HG02610 (cell line): ENCODE results near the gene NELFA.
A peak's percentile ranks its signal among the peaks of the same experiment; 100 is the strongest.

Source experiments
- ATAC-seq: cut with Tn5 transposase; IDR thresholded peaks from one replicate; pipeline ENCODE4 v1.9.1; 2021; ENCODE audit warnings: mild to moderate bottlenecking, moderate library complexity; ENCODE audit not compliant: unreplicated experiment

NELFA gene

DNA sequence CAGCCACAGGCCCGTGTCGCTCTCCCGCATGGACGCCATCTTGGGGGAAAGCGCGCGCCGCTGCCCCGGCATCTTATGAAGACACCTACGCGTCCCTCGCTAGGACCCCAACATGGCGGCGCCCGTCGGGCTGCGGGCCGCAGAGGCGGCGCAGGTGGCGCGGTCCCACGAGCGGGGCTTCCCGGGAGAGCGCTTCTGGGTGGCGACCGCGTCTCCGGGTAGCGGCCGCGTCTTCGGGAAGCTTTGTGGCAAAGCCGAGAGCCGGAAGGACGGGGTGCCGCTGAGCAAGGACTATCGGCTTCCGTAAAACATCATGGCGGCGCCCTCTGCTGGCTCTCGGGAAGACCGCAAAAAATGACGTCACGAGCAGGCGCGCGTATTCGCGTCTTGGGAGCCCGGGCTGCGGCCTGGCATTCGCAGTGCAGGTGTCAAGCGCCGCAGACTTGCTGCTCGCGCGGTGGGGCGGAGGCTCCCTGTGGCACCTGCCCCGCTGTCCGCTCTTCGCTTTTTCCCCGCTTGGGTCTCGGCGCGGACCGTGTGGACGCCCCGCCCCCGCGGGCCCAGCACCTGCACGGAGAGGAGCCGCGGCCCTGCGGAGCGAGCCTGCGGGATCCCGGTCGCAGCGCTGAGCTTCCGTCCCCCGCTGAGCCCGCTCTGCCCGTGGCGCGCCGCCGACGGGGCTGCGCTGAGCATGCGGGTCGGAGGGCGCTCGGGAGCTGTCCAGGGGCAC is at the start of gene NELFA:
TSS of gene NELFA (minus strand) at position 54 of the 730 bp plus-strand sequence. CDS start at position 39, 15 bp downstream.
- ATAC-seq: peak; percentile 75

DNA sequence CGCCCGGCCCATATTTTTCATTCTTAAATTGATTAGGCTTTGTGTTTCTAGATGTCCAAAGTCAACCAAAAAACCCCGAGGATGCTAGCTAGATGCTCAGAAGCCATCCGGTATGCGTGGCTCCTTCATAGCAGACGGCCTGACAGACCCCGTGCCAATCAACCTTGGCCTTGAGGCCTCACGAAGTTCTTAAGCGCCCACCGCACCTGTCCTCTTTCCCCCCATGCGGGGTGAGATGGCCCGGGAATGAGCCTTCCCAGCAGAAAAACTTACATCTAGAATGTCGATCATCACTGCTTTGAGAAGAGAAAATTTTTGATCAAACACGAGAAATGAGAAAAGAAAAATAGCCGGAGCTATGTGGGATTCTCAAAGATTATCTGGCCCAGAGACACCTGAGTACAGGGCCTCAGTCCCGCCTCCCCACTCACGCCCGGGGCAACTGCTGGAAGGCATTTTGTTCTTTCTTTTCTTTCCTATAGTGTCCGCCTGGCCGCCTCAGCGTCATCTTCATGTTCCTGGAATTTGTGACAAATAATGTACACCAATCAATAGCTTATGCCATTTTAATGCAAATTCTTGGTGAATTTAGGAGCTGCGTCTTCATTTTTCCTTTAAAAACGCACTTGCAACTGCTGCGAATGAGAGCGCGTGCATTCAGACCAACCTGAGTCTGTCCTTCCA is 48.8 kb upstream of the NELFA start:
- no peak for ATAC-seq

DNA sequence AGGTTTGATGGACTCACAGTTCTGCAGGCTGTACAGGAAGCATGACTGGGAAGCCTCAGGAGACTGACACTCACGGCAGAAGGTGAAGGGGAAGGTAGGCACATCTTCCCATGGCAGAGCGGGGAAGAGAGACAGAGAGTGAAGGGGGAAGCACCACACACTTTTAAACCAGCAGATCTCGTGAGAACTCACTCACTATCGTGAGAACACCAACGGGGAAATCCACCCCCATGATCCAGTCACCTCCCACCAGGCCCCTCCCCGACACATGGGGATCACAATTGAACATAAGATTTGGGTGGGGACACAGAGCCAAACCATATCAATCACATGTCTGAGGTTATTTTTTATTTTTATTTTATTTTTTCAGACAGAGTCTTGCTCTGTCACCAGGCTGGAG is 45.4 kb upstream of the NELFA start:
- no peak for ATAC-seq

DNA sequence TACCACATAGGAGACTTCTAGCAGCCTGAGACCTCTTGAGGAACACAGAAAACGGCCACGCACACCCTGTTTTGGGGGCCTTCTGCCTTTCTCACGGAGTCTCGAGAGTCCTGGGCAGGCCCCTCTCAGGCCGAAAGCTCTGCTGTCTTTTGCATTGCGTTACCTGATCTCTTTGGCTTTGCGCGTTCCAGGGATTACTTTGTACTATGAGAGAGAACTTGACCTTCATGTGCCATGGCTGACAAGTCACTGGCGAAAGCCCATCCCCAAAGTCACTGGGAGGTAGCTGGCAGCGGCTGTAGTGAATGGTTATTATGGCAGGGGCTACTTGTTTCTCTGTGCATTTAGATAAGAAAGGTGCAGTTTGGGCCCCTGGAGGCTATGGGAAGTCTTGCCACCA is 42.3 kb upstream of the NELFA start:
- ATAC-seq: no peak

DNA sequence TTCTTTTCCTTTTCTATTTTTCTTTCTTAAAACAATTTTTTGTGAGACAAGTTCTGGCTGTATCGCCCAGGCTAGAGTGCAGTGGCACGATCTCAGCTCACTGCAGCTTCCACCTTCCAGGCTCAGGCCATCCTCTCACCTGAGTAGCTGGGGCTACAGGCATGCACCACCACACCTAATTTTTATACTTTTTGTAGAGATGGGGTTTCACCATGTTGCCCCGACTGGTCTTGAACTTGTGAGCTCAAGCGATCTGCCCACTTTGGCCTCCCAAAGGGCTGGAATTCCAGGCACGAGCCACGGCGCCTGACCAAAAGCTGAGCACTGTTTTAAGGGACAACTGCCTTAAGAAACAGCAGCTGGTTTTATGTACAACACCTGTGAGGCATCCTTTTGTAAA is 41.0 kb upstream of the NELFA start:
- ATAC-seq: no peak

DNA sequence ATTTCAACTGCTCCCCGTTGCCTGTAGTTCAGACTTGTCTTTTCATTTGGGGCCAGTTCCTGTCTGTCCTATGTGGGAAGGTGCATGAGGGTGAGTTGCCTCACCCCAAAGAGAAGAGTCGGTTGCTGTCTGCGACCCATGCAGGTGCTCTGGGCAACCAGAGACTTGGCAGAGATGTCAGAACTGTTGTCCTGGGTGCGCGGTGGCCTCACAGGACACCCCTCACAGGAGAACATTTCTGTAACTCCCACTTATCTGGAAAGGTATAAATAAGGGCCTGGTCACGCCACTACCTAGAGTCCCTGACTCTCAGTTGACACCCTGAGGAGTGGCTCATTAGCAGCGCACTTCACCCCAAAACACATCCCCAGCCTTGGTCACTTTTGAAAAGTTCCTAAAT is 40.6 kb upstream of the NELFA start:
- no peak for ATAC-seq

DNA sequence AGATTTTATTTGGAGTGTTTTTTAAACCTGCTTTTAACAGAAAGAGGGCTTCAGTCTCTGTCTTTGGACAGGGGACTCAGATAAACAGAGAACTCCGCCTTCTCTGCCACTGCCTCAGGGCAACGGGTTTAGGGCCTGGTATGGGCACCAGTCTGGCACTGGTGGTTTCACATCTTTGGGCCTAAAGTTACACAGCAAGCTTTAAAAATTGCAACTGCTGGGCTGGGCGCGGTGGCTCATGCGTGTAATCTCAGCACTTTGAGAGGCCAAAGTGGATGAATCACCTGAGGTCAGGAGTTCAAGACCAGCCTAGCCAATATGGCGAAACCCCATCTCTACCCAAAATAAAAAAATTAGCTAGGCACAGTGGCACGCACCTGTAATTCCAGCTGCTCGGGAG is 40.1 kb upstream of the NELFA start:
- no peak for ATAC-seq

DNA sequence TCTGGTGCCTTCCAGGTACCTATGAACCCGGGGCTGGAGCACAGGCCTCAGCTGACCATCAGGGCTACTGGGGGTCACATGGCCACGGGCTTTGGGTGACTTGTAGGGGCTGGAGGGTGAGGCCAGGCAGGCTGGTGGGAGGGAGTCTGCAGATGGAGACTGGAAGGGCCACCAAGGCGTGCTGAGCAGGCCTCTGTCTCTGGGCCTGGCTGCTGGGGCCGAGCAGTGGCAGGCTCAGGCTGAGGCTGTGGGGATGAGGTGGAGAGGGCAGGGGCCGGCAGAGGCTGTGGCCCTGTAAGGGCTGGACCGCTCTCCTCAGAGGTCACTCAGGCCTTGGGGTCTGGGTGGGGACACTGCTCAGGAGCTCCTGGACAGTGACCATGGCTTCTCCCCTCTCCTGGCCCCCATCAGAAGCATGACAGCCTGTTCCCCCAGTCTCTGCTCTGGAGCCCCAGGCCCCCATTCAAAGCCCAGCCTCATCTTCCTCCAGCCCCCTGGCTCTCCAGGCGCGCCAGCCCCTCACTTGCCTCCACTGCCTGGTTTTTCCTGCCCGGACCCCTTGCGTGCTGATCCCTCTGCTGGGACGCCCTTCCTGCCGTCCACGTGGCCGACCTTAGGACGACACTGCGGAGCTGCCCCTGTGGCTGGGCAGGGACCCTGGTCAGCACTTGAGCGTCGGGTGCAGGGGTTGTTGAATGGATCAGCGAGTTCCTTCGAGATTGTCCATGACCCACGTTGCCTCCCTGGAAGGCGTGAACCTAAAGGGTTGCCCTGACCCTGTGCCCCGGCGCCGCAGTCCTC is 39.2 kb upstream of the NELFA start:
- no peak for ATAC-seq

DNA sequence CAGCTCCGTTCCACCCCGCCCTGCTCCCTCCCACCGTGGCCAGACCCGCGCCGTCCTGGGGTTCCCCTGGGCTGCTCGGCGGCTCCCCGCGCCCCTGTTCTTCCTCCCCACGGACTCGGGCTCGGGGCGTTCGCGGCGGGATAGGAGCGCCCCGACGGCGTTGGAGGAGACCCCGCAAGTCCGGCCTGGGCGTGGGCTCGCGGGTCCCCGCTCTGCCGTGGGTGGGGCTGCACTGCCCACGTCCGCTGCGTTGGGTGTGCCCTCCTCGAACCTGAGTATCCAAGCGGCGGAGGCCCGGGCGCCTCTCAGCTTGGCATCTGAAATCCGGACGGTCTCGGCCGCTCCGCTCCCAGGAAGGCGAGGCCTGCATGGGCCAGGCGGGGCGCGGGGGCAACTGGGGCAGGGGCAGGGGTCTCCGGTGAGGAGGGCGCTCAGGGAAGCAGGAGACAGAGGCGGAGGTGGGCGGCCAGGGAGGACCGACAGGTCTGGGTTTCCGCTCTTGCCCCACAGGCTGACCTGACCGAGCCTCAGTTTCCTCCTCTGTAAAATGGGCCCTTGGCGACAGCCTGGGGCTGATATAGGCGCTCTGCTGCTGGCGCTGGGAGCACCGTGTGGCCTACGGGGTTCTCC is 38.4 kb upstream of the NELFA start:
- no peak for ATAC-seq

DNA sequence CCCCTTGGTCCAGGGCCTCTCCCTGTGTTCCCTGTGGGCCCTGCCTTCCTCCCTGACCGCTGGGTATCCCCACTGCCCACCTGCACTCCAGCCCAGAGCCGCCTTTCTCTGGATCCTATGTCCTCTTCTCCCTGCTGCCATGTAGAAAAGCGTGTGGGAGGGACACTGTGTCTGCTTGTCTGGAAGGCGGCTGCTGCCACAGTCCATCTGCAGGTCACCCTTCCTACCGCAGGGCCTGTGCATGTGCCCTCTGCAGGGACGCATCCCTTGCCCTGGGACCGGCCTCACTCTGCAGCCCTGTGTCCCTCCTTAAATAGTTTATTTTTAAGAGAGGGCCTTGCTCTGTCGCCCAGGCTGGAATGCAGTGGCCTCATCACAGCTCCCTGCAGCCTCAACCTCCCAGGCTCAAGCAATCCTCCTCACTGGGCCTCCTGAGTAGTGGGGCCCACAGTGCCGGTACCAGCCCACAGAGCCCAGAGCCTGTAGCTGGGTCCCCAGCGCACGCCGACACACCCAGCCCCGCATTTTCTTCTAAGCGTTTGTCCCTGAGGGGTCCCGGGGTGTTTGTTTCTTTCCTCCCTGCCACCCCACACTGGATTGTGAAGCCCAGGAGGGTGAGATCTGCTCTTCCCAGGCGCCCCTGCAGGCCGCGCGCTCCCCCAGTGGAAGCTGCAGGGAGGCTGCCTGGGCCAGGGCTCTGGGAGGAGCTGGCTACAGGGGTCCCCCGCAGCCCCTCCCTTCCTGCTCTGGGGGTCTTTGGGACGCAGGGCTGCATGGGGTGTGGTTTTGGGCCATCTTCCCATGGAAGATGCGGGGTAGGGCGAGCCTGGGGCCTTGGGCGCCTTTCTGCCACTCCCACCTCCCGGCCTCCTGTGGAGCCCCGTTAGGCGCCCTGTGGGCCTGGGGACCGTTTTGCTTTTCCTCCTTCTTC is 37.5 kb upstream of the NELFA start:
- ATAC-seq: no peak

DNA sequence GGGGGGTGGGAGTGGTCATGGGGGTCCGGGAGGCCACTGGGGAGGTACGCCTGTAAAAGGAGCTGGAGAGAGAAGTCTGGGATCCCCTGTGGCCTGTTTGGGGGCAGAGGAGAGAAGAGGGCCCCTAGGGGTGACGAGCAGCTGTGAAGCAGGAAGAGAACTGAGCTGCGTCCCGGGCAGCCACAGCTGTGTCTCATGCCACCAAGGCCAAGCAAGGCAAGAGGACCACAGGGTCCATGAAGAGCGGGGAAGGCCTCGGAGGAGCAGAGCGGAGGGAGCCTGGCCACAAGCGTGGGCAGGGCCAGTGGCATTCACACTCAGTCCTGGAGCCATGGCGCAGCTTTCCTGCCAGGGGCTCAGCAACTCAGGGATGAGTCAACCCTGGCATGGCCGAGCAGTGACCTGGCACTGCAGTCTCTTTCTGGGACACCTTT is 36.8 kb upstream of the NELFA start:
- no peak for ATAC-seq

DNA sequence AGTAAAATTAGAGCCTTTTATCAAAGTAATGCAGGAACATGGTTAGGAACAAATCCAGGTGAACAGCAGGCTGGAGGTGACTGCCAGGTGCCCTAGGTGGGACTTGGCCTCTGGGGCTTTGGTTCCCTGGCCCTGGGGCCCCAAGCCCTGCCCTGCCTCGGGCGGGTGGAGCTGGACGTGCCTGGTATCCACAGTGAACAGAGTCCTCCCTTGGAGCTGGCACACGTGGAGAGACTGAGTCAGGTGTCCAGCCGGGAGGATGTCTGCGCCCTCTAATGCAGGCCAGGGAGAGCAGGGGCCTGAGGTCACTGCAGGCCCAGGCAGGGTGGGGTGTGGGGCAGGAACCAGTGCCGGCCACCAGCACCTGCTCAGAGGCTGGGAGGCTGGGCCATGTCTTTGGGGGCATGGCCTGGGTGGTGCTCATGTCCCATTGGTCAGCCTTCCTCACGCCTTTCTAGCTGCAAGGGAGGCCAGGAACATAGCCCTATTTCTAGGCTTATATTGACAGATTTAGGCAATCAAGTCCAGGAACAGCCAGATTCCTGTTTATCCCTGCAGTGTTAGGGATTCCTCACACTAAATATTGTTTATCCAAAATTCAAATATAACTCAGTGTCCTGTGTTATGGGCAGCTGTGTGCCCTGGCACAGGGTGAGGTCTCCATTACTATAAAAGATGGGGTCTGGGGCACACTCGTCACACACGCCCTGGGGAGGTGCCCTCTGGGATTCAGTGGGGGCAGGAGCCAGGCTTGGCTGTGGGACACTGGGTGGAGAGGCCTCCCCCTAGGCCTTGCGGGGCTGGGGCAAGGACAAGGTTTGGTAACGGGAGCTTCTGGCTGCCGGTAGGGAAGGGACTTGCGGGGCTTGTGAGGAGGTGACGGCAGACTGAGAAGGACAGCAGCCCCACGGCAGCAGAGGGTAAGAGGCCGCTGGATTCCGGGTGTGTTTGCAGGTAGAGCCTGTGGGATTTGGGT is 36.1 kb upstream of the NELFA start:
- ATAC-seq: no peak

DNA sequence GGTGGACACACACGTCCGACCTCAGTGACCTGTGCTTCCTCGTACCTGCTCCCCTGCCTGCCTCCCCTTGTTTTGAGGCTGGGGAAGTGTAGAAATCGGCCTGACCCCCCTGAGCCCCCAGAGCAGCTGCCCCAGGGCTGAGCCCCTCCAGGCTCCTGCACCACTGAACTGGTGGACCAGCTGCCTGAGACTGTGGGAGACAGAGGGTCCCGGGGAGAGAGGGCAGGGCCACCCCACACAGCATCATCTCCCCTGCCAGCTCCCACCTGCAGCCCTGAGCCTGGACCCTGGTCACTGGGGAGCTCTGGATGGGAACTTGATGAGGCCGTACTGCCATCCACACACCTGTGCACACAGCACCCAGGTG is 35.3 kb upstream of the NELFA start:
- ATAC-seq: no peak

DNA sequence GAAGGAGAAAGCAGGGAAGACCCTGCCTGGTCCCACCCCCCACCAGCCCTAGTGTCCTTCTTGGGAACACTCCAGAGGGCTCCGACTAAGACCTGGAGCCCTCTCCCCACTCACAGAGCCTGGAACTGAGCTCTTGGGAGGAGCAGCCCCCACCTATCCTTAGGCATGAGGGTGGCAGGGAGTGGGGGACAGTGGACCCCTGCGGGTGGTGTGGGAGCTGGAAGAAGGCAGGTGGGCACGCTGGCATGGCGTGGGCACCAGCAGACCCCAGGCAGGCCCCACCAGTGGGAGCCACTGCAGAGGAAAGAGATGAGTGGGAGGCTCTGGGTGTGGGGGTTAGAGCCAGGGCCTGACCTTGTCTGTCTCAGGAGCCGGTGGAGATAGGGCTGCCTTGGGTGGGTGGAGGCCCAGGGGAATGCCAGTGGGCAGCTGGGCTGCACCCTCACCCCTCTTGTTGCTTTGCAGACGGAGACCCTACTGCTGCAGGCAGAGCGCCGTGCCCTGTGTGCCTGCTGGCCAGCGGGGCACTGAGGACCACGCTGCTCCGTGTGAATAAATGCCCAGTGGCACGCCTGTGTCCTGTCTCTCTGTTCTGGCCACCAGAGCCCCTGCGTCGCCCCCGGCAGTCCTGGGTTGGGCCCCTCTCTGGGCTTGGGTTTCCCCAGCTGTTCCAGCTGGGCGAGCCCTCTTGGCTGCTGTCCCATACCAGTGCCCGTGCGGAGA is 34.8 kb upstream of the NELFA start:
- ATAC-seq: no peak

DNA sequence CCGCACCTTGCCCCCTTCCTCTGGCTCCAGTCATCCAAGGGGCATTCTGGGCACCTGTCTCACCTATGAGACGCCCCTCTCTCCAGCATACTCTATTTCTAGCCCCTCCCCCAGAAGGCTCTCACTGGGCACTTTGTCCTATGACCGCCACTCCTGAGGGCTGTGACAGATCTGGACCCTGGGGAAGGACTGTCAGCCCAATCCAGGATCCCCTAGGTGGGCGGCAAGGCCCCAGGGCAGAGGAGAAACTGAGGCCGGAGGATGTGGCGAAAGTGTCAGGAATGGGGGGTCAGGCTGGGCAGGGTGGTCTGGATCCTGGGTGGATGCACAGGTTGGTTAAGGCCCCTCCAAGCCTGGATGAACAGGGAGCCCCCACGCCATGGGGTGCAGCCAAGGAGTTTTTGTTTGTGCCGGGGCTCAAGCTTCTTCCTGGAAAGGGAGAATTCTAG is 34.2 kb upstream of the NELFA start:
- no peak for ATAC-seq

DNA sequence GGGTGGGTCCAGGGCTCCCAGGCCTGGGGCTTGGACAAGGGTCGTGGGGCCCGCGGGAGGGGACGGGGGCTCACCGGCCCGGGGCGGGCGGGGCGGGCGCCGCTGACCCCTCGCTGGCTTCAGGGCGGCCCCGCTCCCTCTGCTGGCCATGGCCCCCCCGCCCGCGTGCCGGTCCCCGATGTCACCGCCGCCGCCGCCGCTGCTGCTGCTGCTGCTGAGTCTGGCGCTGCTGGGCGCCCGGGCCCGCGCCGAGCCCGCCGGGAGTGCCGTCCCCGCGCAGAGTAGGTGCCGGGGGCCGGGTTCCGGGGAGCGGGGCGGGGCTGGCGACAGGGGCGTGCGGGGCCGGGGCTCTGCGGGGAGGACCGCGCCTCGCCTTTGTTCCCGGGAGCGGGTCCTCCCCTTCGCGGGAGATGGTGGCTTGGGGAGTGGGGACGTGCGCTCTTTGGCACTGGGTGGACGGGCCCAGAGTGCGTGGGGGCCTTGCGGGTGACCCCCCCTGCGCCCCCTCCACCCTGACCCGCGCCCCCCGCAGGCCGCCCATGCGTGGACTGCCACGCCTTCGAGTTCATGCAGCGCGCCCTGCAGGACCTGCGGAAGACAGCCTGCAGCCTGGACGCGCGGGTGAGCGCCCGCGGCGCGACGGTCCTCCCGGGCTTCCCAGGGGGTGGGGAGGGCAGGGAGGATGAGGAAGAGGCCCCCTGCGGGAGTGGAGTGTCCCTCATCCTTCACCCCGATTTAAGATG is 33.6 kb upstream of the NELFA start:
- peak; percentile 17 for ATAC-seq

DNA sequence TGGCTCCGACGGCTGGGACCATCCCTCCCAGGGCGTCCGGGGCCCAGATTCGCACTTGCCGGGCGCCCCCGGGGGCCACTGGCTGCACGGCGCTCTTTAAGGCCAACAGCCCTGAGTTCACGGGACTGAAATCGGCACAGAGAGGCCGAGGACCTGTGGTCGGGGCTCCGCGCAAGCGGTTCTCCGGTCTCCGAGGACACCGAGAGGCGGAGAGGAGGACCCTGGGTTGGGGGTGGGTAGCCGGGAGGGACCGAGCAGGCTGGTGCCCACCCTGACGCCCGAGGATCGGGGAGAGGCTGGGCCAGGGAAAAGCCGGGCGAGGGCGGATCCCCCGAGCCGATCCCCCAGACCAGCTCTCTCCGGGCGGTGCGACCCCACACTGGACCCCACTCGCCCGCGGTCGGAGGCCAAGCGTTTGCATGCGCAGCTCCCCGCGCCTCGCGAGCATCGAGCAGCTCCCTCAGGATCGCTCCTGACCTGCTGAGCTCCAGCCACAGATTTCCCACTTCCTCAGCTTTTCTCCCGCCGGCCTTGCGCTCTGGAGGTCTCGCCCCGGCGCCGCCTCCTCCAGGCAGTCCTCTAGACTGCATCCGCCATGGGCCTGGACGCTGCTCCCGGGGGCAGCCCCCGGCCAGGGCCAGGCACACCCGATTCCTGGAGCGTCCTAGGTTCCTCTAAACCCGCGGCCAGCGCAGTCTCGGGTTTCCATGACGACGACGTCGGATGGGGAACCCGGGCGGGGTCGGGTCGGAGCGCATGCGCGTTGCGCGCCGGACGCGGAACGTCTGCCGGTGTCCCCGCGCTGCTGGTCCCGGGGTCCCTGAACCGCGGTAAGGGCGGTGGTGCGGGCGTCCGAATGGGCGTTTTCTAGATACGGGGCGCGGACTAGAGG is 32.7 kb upstream of the NELFA start:
- ATAC-seq: peak; percentile 56
